LNCAP (cell line): Measurements from ENCODE around the gene PDE6A.

Experiments
- CTCF ChIP-seq: fragments of 450-650 bp; IDR thresholded peaks from 2 replicates; pipeline ENCODE4 v1.5.1; 2017; ENCODE audit warnings: mild to moderate bottlenecking

Gene PDE6A

GRCh38 chr5:149893403-149893931 lies 51.1 kb downstream of the PDE6A start:
- no peak for TF ChIP-seq CTCF

DNA sequence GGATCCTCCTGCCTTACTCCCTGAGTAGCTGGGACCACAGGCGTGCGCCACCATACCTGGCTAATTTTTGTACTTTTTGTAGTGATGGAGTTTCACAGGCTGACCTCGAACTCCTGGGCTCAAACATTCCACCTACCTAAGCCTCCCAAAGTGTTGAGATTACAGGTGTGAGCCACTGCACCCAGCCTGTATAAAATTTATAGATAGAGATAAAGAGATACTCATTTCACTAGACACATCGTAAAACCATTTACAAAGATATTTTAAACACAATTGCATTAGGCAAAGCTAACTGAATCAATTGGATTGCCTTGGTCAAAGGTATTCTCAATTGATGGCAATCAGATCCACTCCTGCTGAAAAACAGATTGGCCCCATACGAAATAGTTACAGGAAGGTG lies 52.0 kb downstream of the PDE6A start:
- no peak for TF ChIP-seq CTCF

DNA sequence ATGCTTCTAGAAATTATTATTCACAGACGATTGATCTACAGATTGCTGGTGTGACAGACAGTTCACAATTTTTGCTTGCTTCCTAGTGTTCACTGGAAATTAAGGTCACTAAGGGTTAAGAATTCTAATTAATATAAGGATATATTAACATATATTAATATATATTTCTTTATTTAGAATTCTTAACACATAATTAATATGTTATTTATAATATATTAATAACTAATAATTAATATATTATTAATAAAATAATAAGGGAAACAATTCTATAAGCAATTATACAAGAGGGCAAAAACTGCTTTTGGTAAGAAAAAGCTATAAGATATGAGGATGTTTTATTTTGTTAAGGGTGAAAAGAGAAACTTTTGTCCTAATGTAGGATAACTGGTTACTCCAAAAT lies 56.3 kb downstream of the PDE6A start:
- TF ChIP-seq CTCF: no peak

DNA sequence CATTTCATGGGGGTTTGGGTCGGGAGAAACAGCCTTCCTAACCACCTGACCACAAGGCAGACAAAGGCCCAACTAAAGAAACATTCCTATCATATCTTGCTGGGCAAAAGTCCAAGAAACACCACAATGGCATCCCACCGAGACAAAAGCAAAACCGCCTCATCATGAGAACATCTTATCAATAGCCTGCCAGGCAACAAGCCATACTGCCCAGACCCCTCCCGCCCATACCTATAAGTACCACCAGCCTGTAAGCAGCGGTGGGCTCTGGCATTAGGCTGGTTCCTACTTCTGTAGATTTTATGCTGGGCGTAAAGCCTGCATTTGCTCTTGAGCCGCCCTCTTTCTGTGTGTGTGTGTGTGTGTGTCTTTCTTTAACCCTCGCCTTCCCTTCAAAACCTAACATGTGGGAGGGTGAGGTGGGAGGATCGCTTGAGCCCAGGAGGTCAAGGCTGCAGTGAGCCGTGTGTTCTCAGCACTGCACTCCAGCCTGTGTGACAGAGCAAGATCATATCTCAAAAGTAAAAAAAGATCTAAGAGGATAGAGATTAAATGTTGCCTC lies 56.9 kb downstream of the PDE6A start:
- no peak for TF ChIP-seq CTCF

DNA sequence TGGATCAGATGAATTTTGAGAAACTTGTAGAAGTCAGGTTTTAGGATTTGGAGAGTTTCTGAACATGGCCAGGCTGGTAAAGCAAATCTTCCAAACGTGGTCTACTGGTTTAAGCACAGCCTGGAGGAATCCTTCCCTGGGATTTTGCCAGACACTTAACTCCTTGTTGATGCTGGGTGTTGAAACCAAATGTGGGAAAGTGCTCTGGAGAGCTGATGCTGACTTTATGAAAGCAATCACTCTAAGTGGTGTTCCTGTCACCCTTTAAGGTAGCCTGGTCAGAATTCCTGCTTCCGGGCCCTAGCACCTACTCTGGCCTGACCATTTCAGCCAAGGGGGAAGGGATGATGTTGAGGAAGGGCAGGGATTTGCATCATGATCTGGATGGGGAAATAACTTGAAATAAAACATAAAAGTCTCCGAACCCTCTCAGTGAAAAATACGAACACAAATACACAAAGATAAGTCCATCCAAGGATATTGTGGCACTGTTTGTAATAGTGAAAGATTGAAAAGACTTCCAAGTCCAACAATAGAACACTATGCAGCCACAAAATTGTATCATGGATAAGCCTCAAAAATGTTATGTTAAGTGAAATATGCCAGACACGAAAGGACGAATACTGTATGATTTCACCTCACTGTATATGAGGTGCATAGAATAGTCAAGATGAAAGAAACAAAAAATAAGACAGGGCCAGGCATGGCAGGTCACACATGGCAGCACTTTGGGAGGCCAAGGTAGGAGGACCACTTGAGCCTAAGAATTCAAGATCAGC lies 57.7 kb downstream of the PDE6A start:
- TF ChIP-seq CTCF: no peak

GRCh38 chr5:149886060-149886459 lies 58.5 kb downstream of the PDE6A start:
- TF ChIP-seq CTCF: no peak

DNA sequence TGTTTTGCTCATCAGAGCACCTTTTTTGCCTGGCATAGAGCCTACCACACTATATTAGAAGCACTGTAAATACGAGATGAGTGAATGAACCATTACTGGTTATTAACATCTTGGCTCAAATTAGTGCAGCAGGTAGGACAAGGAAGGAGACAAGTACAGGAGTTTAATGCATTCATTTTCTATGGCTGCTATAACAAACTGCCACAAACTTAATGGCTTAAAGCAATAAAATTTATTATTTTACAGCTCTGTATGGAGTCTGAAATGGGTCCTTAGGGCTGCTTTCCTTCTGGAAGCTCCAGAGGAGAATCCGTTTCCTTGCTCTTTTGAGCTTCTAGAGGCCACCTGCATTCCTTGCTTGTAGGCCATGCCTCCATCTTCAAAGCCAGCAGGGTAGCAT lies 59.1 kb downstream of the PDE6A start:
- TF ChIP-seq CTCF: no peak
